HuH-7.5 (cell line): ENCODE data around the gene AP2M1.
"Not testable (repeated sequence)": the region's sequence is repeated elsewhere in the genome, so short reads cannot be mapped to it uniquely, and the experiment has no call there.

ENCODE experiments used
- DNase-seq: peaks from one replicate; pipeline ENCODE4 v3.0.0; 2011; ENCODE audit warnings: low spot score

AP2M1 gene

DNA sequence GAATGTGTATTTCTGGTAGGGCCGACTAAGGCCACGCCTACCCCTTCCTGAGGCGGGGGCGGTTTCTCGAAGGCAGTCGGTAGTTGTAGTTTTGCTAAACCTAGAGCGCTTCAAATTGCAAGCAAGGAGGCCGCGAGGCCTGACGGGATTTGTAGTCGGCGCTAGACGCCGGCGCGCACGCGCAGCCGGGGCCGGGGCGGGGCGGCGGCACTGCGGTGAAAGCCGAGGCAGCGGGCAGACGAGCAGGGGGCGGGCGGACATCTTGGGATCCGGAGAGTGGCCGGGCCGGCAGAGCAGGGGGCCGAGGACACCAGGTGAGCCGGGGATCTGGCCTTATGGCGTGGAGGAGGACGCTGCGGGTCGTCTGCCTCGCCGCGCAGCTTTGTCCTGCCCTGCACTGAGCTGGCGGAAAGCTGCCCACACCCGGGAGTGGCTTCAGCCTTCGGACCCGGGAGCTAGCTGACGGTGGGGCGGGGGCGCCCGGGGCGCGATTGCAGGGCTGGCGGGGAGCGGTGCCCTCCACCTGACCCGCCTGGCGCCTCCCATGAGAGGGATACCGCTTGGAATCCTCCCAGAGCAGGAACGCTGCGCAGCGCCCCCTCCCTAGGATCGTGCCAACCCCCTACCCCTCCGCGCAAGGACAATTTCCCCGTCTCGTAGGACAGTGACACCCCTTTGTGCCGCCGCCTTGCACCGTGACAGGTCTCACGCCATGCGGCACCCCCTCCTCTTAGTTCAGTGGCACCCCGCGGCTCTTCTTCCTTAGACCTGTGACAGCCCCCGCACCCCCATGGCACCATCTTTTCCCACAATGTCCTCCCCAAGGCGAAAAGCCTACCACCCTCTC is at the start of gene AP2M1:
AP2M1 (plus strand) TSS at position 210 of the 847 bp plus-strand sequence. CDS start 2,139 bp downstream, outside the sequence.
- peak; percentile 97 for DNase-seq

DNA sequence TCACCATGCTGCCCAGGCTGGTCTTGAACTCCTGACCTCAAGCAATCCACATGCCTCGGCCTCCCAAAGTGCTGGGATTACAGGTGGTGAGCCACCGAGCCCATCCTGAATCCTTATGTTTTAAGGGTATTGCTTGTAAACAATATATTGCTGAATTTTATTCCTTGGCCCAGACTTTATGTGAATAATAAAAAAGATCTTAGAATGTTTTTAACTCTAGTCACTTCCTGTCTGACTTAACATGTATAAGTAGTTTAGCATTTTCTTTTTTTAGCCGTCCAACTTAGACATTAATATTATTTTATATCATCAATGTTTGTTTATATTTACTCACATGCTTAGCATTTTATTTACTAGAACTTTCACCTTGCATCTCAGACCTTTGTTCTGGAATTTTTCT is 48.6 kb upstream of the AP2M1 start:
- no peak for DNase-seq

DNA sequence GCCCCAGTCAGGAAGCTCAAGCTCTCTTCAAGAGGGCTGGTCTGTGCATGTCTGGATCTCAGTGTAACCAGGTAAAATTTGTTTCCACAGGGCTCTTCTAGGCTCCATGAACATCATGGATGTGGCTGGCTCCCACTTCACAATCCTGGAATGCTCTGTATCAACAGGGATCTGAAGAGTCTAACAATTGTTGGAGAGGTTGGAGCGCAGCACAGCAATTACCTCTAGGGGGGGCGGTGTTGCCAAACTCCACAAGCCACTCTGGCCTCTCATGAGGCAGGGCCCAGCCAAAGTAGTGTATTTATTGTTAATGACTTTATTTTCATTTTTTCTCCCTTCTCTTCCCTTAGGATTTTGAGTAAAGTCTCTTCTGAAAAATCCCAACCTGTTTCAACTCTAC is 45.6 kb upstream of the AP2M1 start:
- DNase-seq: no peak

DNA sequence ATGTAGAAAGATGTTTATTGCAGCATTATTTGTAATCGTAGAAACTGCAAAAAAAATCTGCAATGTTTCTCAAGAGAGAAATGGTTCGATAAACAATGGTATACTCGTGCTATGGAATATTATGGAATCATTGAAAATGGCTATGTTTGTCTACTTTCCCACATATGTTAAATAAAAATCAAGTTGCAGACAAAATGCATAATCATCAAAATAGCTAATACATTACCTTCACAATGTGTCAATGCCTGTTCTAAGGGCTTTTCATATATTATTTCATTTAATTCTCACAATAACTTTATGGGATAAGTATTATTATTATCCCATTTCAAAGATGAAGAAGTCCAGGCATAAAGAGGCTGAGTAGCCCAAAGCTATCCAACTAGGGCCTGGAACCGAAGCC is 41.7 kb upstream of the AP2M1 start:
- DNase-seq: no peak

DNA sequence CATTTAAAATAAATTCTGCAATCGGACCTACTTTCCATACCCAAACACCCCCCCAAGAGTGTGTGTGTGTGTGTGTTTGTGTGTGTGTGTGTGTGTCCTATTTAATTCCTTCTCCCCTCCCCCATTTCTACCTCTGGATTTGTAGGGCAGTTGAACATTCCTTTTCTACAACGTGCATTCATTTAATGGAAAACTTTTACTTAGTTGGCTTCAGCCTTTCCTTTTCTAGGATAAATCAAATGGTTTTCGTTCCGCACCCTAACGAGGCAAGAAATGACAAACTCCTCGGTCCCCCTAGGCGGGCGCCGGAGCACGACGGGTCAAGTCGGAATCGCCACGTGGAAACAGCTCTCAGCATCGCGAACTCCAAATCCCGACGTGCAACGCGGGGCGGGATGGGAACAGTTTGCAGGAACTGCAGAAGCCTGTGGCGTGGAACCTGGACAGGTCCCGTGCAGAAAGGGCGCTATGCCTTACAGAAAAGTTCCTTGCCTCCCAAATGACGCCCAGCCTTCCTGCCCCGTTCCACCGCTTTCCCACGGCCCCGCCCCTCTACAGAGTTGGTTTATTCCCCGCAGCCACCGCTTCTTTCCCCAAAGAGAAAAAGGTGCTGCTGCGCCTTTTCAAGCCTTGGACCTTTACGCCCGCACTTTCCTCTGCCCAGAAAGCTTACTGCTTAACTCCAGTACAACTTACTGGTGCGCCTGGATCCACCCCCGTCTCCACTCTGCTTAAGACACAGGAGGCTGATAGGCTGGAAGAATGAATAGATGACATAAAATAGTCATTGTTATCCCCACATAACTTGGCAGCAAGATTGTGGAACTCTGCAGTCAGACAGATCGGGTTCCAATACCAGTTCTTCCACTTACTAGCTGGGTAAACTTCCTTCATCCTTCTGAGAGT is 40.6 kb upstream of the AP2M1 start:
- no peak for DNase-seq

DNA sequence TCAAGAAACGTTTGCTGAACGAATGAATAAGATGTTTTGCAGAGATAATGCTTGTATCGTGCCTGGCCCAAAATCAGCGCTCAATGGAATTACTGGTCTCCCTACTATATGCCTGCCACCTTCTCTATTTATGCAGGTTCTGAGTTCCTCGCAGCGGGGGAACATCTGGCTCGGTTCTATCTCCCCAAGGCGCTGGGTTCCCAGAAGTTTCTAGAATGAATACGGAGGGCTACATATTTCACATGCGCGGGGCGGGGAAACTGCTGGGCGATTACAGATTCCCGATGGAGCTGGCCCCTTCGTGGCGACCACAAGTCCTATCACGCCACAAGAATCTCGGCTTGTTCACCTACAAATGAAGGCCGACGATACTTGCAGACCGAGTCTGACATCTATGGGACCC is 39.9 kb upstream of the AP2M1 start:
- no peak for DNase-seq

DNA sequence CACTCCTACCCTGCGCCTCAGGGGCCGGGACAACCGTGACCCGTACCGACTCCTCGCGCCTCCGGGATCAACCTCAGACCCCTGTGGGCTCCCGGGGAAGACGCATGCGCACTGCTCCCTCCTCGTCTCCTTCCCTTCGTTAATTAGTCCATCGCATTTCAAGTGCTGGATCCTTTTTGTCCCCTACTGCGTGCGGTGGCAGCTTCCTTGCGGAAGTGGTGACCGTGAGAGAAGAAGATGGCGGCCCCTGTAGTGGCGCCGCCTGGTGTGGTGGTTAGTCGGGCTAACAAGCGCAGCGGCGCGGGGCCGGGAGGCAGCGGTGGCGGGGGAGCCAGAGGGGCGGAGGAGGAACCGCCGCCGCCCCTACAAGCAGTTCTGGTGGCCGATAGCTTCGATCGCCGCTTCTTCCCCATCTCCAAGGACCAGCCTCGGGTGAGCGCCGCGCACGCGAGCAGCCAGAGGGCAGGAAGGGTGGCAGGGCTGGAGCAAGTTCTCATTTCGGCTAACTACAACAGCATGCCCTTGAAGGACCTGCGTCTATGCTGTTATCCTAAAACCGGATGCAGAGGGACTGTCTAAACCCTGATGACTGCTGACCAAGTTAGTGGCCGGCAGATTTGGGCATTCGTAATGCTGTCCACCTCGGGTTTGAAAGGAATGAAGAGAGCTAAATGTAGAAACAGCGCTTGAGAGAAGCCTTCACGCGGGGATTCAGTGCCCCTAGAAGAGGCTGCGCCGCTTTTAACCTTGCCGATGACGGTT is 39.3 kb upstream of the AP2M1 start, which contains the start of gene EIF2B5:
EIF2B5 (plus strand) TSS at position 210 of the 762 bp plus-strand sequence; CDS start at position 238, 28 bp downstream.
- peak; percentile 73 for DNase-seq

DNA sequence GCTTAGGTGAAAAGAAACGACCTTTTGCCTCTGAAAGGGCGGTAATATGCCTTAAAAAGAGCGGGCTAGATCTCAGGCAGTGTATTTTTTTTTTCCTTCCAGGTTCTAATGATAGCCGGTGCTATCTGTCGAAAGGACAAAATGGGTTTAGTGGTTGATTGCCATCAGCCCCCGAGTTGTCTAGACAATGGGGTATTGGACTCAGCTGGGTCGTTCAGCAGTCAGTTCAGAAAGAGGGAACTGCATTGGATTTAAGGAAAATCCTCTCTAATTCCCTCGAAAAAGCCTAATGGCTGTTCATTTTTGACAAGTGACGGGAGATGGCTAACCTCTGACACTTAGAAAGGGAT is 38.8 kb upstream of the AP2M1 start:
- no peak for DNase-seq

DNA sequence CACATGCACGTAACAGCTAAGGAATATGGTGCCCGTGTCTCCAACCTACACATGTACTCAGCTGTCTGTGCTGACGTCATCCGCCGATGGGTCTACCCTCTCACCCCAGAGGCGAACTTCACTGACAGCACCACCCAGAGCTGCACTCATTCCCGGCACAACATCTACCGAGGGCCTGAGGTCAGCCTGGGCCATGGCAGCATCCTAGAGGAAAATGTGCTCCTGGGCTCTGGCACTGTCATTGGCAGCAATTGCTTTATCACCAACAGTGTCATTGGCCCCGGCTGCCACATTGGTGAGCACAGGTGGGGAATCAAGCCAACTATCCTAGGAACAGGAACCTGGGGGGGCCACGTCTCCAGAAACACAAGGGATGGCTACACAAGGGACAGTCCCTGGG is 34.2 kb upstream of the AP2M1 start:
- no peak for DNase-seq

DNA sequence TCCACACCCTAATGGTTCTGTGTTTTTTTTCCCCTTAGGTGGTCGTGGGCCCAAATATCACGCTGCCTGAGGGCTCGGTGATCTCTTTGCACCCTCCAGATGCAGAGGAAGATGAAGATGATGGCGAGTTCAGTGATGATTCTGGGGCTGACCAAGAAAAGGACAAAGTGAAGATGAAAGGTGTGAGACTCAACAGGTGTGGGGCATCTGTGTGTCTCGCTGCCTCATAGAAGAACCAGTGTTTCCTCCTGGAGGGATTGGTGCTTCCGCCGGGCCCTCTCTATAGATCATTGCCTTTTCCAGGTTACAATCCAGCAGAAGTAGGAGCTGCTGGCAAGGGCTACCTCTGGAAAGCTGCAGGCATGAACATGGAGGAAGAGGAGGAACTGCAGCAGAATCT is 32.5 kb upstream of the AP2M1 start:
- no peak for DNase-seq

DNA sequence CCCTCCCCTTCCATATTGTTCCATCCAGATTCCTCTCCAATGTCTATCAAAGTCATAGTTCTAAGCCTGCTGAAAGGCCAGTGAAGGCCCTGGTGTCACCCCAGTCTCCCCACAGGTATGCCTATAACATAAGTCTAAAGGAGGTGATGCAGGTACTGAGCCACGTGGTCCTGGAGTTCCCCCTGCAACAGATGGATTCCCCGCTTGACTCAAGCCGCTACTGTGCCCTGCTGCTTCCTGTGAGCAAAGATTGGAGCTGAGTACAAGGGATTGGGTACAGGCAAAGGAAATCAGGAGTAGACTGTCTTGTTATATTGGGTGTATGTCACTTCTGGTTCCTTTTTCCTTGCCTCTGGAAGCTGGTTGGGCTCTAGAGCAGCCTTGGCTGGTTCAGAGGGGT is 31.3 kb upstream of the AP2M1 start:
- no peak for DNase-seq

DNA sequence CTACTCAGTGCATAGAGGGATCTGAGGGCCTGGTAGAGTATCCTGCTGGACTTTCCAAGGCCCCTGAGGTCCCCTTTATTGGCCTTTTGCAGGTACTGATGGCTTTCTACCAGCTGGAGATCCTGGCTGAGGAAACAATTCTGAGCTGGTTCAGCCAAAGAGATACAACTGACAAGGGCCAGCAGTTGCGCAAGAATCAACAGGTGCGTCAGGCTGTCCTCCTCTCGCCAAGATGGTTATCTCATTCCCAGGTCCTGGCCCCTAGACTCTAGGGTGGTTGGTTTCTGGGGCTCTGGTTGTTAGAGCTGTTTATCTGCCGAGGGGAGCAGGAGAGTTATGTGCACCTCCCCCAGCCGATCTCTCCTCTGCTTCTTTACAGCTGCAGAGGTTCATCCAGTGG is 30.1 kb upstream of the AP2M1 start:
- no peak for DNase-seq

DNA sequence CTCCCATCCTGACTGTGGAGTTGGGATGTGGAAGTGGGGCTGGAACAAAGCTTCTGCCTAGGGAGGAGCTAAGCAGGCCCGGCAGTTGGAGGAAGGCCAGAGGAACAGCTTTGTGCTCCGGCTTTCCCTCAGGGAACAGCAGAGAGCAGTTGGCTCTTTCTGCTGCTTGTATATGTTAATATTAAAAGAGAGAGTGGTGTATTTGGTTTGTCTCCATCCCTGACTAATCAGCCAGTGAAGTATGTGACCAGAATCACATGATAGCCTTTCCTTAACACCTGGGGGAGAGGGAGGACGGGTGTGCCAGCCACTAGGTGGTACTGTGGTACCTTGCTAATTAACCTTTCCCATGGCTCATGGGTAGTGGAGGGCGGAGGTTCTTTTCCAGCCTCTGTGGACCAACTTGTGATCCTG is 29.5 kb upstream of the AP2M1 start:
- no peak for DNase-seq

DNA sequence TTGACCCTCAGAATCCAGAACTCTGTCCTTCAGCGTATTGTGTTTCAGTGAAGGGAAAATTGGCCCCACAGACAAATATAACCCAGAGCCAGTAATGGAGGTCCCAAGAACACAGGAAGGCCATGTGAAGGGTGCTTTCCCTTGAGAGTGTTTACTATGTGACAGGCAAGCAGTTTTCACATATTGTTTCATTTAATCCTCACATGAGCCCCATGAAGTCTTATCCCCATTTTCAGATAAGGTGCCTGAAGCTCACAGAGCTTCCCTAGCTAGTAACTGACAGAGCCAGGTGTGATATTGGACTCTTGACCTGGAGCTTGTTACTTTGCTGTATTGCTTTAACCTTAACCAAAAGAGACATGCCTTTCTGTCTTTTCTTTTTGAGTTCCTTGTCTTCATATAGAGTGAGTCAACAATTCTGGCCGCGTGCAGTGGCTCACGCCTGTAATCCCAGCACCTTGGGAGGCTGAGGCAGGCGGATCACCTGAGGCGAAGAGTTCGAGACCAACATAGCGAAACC is 28.8 kb upstream of the AP2M1 start:
- no peak for DNase-seq

DNA sequence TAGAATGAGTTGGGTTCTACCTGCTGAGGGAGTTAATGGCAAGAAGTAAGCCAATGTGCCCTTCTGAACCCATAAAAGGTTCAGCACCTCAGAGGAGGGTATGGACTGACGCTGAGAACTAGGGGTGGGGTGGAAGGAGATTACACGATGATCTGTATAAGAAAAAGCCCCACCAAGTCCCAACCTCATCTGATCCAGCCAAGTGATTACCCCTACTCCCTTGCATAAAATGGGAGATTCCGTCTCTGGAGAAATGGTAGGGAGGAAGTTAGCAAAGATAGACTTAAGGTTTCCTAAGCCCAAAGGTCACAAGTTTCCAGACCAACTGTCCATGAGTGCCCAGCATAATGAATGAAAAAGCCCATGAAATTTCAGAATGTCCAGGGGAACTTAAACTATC is 26.6 kb upstream of the AP2M1 start:
- DNase-seq: no peak

DNA sequence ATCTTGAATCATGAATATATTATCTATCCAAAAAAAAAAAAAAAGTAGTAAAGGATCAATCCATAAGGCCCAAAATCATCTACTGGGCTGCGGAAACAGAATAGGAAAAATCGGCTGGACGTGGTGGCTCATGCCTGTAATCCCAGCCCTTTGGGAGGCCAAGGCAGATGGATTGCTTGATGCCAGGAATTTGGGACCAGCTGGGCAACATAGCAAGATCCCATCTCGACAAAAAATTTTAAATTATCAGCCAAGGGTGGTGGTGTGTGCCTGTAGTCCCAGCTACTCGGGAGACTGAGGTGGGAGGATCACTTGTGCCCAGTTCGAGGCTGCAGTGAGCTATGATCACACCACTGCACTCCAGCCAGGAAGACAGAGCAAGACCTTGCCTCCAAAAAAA is 25.5 kb upstream of the AP2M1 start:
- DNase-seq: no peak

DNA sequence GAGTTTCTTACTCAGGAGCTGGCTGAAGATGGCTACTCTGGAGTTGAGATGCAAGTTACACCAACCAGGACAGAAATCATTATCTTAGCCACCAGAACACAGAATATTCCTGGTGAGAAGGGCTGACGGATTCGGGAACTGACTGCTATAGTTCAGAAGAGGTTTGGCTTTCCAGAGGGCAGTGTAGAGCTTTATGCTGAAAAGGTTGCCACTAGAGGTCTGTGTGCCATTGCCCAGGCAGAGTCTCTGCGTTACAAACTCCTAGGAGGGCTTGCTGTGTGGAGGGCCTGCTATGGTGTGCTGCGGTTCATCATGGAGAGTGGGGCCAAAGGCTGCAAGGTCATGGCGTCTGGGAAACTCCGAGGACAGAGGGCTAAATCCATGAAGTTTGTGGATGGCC is 24.9 kb upstream of the AP2M1 start:
- not testable (repeated sequence) for DNase-seq

DNA sequence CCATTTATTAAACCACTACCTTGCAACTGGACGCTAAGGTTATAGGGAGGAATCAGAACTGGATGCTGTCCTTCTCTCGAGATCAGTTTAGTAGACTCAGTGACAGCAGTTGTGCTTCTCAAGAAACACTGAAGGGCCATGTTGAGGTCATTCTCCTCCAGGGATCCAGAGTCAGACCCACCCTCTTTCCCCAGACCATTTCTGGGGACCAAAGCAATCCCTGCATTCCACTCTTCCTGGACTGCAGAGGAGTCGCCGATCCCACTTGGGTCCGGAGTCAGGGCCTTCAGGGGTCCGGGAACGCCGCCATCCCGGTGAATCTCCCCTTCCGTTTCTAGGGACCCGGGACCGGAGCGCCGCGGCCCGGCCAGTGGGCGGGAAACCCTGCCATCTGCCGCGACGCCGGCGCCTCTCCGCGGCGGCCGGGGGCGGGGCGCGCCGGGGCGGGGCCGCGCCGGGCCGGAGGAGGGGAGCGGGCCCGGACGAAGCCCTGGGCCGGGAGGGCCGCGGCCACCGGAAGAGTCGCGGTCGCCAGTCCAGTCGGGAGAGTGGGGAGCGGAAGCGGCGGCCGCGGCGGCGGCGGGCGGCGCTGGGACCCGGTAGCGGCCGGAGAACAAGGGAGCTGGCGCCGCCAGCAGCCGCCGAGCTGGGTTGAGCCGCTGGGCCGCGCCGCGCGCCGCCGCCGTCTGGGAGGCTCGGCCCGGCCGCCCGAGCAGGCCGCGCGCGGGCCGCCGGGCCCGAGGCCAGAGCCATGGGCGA is 19.6 kb upstream of the AP2M1 start, which contains the start of gene DVL3:
DVL3 (plus strand) TSS at position 493 of the 759 bp plus-strand sequence; CDS start at position 752, 259 bp downstream.
- peak; percentile 78 for DNase-seq

DNA sequence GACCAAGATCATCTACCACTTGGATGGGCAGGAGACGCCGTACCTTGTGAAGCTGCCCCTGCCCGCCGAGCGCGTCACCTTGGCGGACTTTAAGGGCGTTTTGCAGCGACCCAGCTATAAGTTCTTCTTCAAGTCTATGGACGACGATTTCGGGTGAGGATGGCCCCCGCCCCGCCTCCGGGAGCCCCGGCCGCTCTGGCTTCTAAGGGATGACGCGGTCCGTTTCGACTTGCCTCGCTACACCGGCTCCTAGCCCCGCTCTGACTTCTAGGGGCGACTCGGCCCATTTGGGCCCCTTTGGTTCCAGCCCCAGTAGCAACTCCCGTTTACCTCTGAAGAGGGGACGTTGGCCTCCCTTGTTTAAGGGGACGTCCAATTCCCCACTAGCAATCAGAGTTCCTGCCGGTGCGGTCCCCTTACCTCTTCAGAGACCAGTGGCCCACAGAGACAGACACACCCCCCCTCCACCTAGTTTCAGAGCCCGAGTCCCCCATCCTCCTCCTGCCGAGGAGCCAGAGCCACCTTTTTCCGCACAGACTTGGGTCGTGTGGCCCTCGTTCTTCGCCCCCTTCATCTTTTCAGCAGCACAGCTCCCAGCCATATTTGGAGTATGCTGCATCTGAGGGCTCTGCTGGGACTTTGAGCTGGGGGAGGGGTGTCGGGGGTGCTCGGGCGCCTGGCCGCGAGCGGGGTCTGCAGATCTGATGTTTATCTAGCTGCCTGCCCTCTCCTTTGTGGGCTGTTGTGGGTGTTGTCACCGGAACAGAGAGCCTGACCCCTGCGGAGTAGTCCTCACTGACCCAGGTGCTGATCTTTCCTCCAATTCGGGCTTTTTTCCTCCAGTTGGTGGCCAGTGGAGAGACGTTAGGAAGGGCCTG is 18.8 kb upstream of the AP2M1 start:
- no peak for DNase-seq

DNA sequence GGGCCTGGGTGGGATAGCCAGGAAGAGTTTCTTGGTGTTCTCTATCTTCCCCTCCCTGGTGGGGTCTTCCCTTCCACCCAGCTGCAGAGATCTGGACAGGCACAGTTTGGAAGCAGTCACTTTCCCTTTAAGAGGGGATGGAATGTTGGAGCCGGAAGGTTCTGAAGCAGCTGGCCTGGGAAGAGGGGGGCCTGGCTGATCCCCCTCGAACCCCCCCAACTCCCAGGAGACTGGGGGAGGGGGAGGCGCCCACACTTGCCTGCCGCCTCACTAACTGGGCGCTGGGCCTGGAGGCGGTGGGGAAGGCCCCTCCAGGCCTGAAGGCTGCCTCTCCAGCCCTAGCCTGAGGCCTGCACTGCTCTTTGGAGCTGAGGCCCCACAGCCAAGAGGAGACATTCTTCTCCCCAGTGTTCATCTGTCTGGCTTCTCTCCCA is 18.1 kb upstream of the AP2M1 start:
- no peak for DNase-seq
